ENCODE measurements around the gene CHST11. TPM values are rescaled to one million over a fixed set of nuclear protein-coding genes. Genes with fewer than 3 reads are reported as not detected.
A peak's percentile ranks its signal among the peaks of the same experiment; 100 is the strongest.

CHST11 gene
- total and polyA plus RNA-seq, 8 donors = 11.1 to 56.9 (median 14.8) TPM

- DNase-seq (peak in 3 of 4 donors; percentile 55 to 94 (median 89)), ATAC-seq (peak; percentile 59)
- Histone ChIP-seq H3K4me3 (no peak overlapping the region), H3K27me3 (no peaks in the 10 kb centered on the region), H3K36me3 (no peaks in the 10 kb centered on the region), H3K4me1 (peaks cover 48 to 92% of the 10 kb centered on the region in 2 donors), H3K27ac (peak overlapping the region; percentile 79 to 88), H3K9me3 (no peaks in the 10 kb centered on the region)
- intact Hi-C loops (cut with DNase I) = no loop called here
- no peak for TF ChIP-seq CTCF (IDR thresholded peaks at IDR 0.05)
Measured at GRCh38 chr12:104671409-104672095, 214.8 kb downstream of the CHST11 start.

DNA sequence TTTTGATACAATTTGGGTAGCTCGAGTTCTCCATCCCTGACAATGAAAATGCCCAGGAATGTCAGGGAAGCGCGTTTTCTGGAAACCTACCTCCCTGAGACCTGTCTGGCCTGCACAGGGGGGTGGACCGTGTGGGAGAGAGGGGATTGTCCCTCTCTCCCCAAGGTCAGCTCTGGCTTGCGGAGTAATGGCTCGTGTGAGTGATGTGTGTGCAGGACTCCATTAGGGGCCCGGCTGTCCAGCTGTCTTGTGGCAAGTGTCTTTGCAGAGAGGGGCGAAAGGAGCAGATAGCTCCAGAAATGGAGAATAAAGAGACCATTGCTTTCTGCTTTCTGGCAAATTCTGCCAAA is 215.3 kb downstream of the CHST11 start:
- peaks cover 51 to 90% of the 10 kb centered on the region in 2 donors for H3K4me1 ChIP-seq
- intact Hi-C loops (cut with DNase I) = no loop called here
- H3K27ac ChIP-seq = peak overlapping the region; percentile 79 to 88
- no peaks in the 10 kb centered on the region for H3K36me3 ChIP-seq
- no peak overlapping the region for H3K4me3 ChIP-seq
- no peaks in the 10 kb centered on the region for H3K27me3 ChIP-seq
- TF ChIP-seq CTCF (IDR thresholded peaks at IDR 0.05) = no peak
- no peaks in the 10 kb centered on the region for H3K9me3 ChIP-seq
- ATAC-seq = no peak
- DNase-seq = no peak

DNA sequence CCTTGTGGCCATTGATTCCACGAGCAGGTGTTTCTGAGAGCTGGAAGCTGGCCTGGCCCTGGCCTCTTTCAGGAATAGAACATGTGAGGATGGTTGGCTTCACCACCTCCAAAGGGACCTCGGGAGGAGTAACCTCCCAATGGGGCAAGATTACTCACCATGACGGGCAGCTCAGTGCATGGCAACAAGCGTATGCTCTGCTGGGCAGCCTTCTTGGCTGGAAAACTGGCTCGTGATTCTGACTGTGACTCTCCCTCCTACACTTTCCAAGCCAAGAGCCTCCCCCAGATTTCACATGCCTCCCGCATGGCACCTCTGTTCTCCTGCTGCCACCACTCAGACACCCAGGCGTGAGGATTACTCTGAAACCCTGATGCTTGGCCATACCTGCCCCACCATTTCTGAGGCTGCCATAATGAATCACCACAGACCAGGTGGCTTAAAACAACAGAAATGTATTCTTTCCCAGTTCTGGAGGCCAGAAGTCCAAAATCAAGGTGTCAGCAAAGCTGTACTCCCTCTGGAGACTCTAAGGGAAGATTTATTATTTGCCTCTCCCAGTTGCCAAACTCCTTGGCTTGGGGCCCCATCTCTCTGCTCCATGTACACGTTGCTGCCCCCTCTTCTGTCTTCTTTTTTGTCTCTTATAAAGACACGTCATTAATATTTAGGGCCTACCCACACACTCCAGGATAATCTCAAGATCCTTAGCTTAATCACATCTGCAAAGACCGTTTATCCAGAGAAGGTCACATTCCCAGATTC is 215.9 kb downstream of the CHST11 start:
- H3K4me1 ChIP-seq = peaks cover 49 to 89% of the 10 kb centered on the region in 2 donors
- TF ChIP-seq CTCF (IDR thresholded peaks at IDR 0.05) = no peak
- DNase-seq = peak in 1 of 4 donors; percentile 73
- no peak overlapping the region for H3K4me3 ChIP-seq
- H3K9me3 ChIP-seq = no peaks in the 10 kb centered on the region
- ATAC-seq = peak; percentile 2
- H3K27me3 ChIP-seq = no peaks in the 10 kb centered on the region
- intact Hi-C loops (cut with DNase I) = no loop called here
- H3K27ac ChIP-seq = peak overlapping the region; percentile 79 to 88
- H3K36me3 ChIP-seq = no peaks in the 10 kb centered on the region

DNA sequence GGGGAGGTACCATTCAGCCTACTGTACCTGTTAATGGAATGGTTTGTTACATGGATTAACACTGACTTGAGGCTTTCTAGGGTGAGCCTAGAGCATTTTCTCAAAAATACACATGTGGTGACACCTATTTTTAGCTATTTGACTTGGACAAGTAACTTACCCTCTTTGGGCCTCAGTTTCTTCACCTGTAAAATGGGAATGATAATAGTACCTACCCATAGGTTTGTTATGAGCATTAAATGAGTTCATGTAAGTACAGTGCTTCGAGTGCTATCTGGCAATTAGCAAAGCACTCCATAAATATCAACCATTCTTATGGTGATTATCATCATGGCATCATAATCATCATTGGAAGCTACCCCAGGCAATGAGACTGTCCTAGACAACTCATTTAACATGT is 216.5 kb downstream of the CHST11 start:
- Histone ChIP-seq H3K4me3 (no peak overlapping the region), H3K9me3 (no peaks in the 10 kb centered on the region), H3K27ac (peak overlapping the region; percentile 79 to 88), H3K36me3 (no peaks in the 10 kb centered on the region), H3K4me1 (peaks cover 45 to 83% of the 10 kb centered on the region in 2 donors), H3K27me3 (no peaks in the 10 kb centered on the region)
- intact Hi-C loops (cut with DNase I) = no loop called here
- TF ChIP-seq CTCF (IDR thresholded peaks at IDR 0.05) = no peak
- DNase-seq (no peak), ATAC-seq (no peak)

GRCh38 chr12:104673696-104674482 is 217.1 kb downstream of the CHST11 start:
- no peak for DNase-seq
- Histone ChIP-seq H3K27me3 (no peaks in the 10 kb centered on the region), H3K4me3 (no peak overlapping the region), H3K27ac (peak overlapping the region; percentile 79 to 88), H3K36me3 (no peaks in the 10 kb centered on the region), H3K4me1 (peaks cover 41 to 77% of the 10 kb centered on the region in 2 donors), H3K9me3 (no peaks in the 10 kb centered on the region)
- TF ChIP-seq CTCF (IDR thresholded peaks at IDR 0.05) = no peak
- intact Hi-C loops (cut with DNase I) = no loop called here
- ATAC-seq = no peak

All from left lung (tissue), 10 donors.